DMS153 (cell line): ENCODE measurements around the gene ZBTB34.

ENCODE experiments used
- DNase-seq: peaks from one replicate; lab custom pipeline; 2025; lab: John Stamatoyannopoulos, UW

The ZBTB34 gene

GRCh38 chr9:126876531-126876930, 16.1 kb downstream of the ZBTB34 start:
- DNase-seq: no peak

GRCh38 chr9:126877418-126877817, 17.0 kb downstream of the ZBTB34 start:
- no peak for DNase-seq

GRCh38 chr9:126879288-126879687, 18.8 kb downstream of the ZBTB34 start:
- no peak for DNase-seq

GRCh38 chr9:126880226-126880946, 19.9 kb downstream of the ZBTB34 start:
- DNase-seq: no peak

GRCh38 chr9:126880947-126881332, 20.5 kb downstream of the ZBTB34 start:
- DNase-seq: no peak

GRCh38 chr9:126882746-126883145, 22.3 kb downstream of the ZBTB34 start:
- no peak for DNase-seq

GRCh38 chr9:126883636-126884035, 23.2 kb downstream of the ZBTB34 start:
- no peak for DNase-seq

GRCh38 chr9:126885131-126885641, 24.7 kb downstream of the ZBTB34 start:
- no peak for DNase-seq

GRCh38 chr9:126886034-126886822, 25.8 kb downstream of the ZBTB34 start:
- DNase-seq: no peak

- DNase-seq: no peak
Observed at GRCh38 chr9:126886897-126887296, 26.5 kb downstream of the ZBTB34 start.

- no peak for DNase-seq
Observed at GRCh38 chr9:126891676-126892075, 31.2 kb downstream of the ZBTB34 start.

- no peak for DNase-seq
Observed at GRCh38 chr9:126893079-126893478, 32.6 kb downstream of the ZBTB34 start.

GRCh38 chr9:126894052-126894603, 33.7 kb downstream of the ZBTB34 start:
- no peak for DNase-seq

- no peak for DNase-seq
Observed at GRCh38 chr9:126902210-126902609, 41.8 kb downstream of the ZBTB34 start.

- no peak for DNase-seq
Observed at GRCh38 chr9:126904586-126904985, 44.1 kb downstream of the ZBTB34 start.

GRCh38 chr9:126906091-126906490, 45.7 kb downstream of the ZBTB34 start:
- DNase-seq: no peak

GRCh38 chr9:126907058-126907457, 46.6 kb downstream of the ZBTB34 start:
- no peak for DNase-seq

GRCh38 chr9:126914458-126915280, 54.2 kb downstream of the ZBTB34 start, which contains the start of gene RALGPS1:
RALGPS1 (plus strand) TSS chr9:126914782; CDS start chr9:126962290, 47,508 bp downstream.
- peak; percentile 95 for DNase-seq

- peak; percentile 57 for DNase-seq
Observed at GRCh38 chr9:126915281-126915816, 54.9 kb downstream of the ZBTB34 start.

- DNase-seq: no peak
Observed at GRCh38 chr9:126915846-126916543, 55.6 kb downstream of the ZBTB34 start.

- DNase-seq: no peak
Observed at GRCh38 chr9:126916909-126917308, 56.5 kb downstream of the ZBTB34 start.
